SJSA1 (cell line): ENCODE data around the gene OXA1L. TPM values are rescaled to one million over a fixed set of nuclear protein-coding genes. Genes with fewer than 3 reads are reported as not detected.
"Not testable (repeated sequence)": the region's sequence is repeated elsewhere in the genome, so short reads cannot be mapped to it uniquely, and the experiment has no call there.

Experiments
- DNase-seq, 2 experiments: peaks; one replicate each; pipeline ENCODE4 v3.0.0-alpha.2; 2015 to 2020; ENCODE audit warnings: low spot score in 2 of 2, low read depth in 1 of 2
- H3K27ac ChIP-seq: fragments of 250-450 bp; sonication (Bioruptor Pico); 2 replicates; pipeline ENCODE4 v1.5.1; 2020; ENCODE audit warnings: mild to moderate bottlenecking, moderate library complexity
- H3K27me3 ChIP-seq: fragments of 250-450 bp; sonication (Bioruptor Pico); replicated peaks from 2 replicates; pipeline ENCODE4 v1.5.1; 2020; ENCODE audit warnings: mild to moderate bottlenecking, moderate library complexity
- H3K36me3 ChIP-seq: fragments of 250-450 bp; sonication (Bioruptor Pico); 2 replicates; pipeline ENCODE4 v1.5.1; 2020; ENCODE audit warnings: mild to moderate bottlenecking
- H3K4me1 ChIP-seq: fragments of 250-450 bp; sonication (Bioruptor Pico); replicated peaks from 2 replicates; pipeline ENCODE4 v1.6.1; 2021; ENCODE audit warnings: mild to moderate bottlenecking
- H3K4me3 ChIP-seq: fragments of 250-450 bp; sonication (Bioruptor Pico); 2 replicates; pipeline ENCODE4 v1.5.1; 2020; ENCODE audit warnings: mild to moderate bottlenecking
- H3K9me3 ChIP-seq: fragments of 250-450 bp; sonication (Bioruptor Pico); replicated peaks from 2 replicates; pipeline ENCODE4 v1.5.1; 2020; ENCODE audit warnings: mild to moderate bottlenecking
- total RNA-seq: library from RNA; depleted of rRNA; stranded (reverse); fragments of >200 nt; shearing (Covaris generic); gene quantifications from 2 replicates; pipeline ENCODE4 v1.2.3, GENCODE V29; 2014

OXA1L gene
- total RNA-seq, 1 experiment from 2014 or later: 54.4 TPM

- H3K4me3 ChIP-seq: no peak overlapping the region
- no peaks in the 10 kb centered on the region for H3K4me1 ChIP-seq
Measured at GRCh38 chr14:22747769-22748168, 18.7 kb upstream of the OXA1L start.

GRCh38 chr14:22748206-22748605, 18.3 kb upstream of the OXA1L start:
- Histone ChIP-seq H3K4me1 (no peaks in the 10 kb centered on the region), H3K4me3 (no peak overlapping the region), H3K36me3 (no peaks in the 10 kb centered on the region), H3K27me3 (no peaks in the 10 kb centered on the region), H3K27ac (no peak overlapping the region), H3K9me3 (no peaks in the 10 kb centered on the region)
- no peak for DNase-seq

More at GRCh38 chr14:22747769-22748168, 18.7 kb upstream of the OXA1L start:
- no peak for DNase-seq
- Histone ChIP-seq H3K27me3 (no peaks in the 10 kb centered on the region), H3K27ac (no peak overlapping the region), H3K36me3 (no peaks in the 10 kb centered on the region), H3K9me3 (no peaks in the 10 kb centered on the region)

GRCh38 chr14:22748631-22749068, 17.8 kb upstream of the OXA1L start:
- DNase-seq: no peak
- Histone ChIP-seq H3K9me3 (no peaks in the 10 kb centered on the region), H3K4me3 (no peak overlapping the region), H3K27me3 (no peaks in the 10 kb centered on the region), H3K36me3 (no peaks in the 10 kb centered on the region), H3K4me1 (no peaks in the 10 kb centered on the region), H3K27ac (no peak overlapping the region)

- no peaks in the 10 kb centered on the region for H3K9me3 ChIP-seq
- no peaks in the 10 kb centered on the region for H3K36me3 ChIP-seq
- DNase-seq: no peak
Measured at GRCh38 chr14:22752422-22752821, 14.1 kb upstream of the OXA1L start.

GRCh38 chr14:22753586-22753985, 12.9 kb upstream of the OXA1L start:
- DNase-seq: no peak

More at GRCh38 chr14:22752422-22752821, 14.1 kb upstream of the OXA1L start:
- Histone ChIP-seq H3K4me3 (no peak overlapping the region), H3K4me1 (no peaks in the 10 kb centered on the region), H3K27ac (no peak overlapping the region), H3K27me3 (no peaks in the 10 kb centered on the region)

GRCh38 chr14:22757972-22758650, 8.4 kb upstream of the OXA1L start:
- DNase-seq, H3K9me3 ChIP-seq, H3K4me3 ChIP-seq, H3K4me1 ChIP-seq, H3K27ac ChIP-seq, H3K36me3 ChIP-seq, H3K27me3 ChIP-seq: not testable (repeated sequence)

More at GRCh38 chr14:22753586-22753985, 12.9 kb upstream of the OXA1L start:
- Histone ChIP-seq H3K4me1 (no peaks in the 10 kb centered on the region), H3K27me3 (no peaks in the 10 kb centered on the region), H3K36me3 (no peaks in the 10 kb centered on the region), H3K4me3 (no peak overlapping the region), H3K27ac (no peak overlapping the region), H3K9me3 (no peaks in the 10 kb centered on the region)

- Histone ChIP-seq H3K4me3 (no peak overlapping the region), H3K4me1 (peaks cover 5% of the 10 kb centered on the region), H3K27me3 (no peaks in the 10 kb centered on the region), H3K27ac (no peak overlapping the region), H3K9me3 (no peaks in the 10 kb centered on the region), H3K36me3 (peaks cover 2% of the 10 kb centered on the region; the same call in 1 of the 2 replicates)
- no peak for DNase-seq
Measured at GRCh38 chr14:22761734-22762133, 4.8 kb upstream of the OXA1L start.

- H3K4me1 ChIP-seq: peaks cover 17% of the 10 kb centered on the region
- H3K4me3 ChIP-seq: no peak overlapping the region
- no peak for DNase-seq
- H3K27ac ChIP-seq: no peak overlapping the region
- no peaks in the 10 kb centered on the region for H3K27me3 ChIP-seq
- peaks cover 20% of the 10 kb centered on the region for H3K36me3 ChIP-seq
- H3K9me3 ChIP-seq: no peaks in the 10 kb centered on the region
Measured at GRCh38 chr14:22764382-22764781, 2.1 kb upstream of the OXA1L start.

- Histone ChIP-seq H3K27me3 (no peaks in the 10 kb centered on the region), H3K4me3 (peak overlapping the region; percentile 74), H3K4me1 (peaks cover 17% of the 10 kb centered on the region), H3K27ac (no peak overlapping the region), H3K9me3 (no peaks in the 10 kb centered on the region), H3K36me3 (peaks cover 46% of the 10 kb centered on the region)
- DNase-seq: no peak
Measured at GRCh38 chr14:22767323-22767589, 768 bp downstream of the OXA1L start.

- no peak overlapping the region for H3K27ac ChIP-seq
- DNase-seq: no peak
Measured at GRCh38 chr14:22768947-22769346, 2.5 kb downstream of the OXA1L start.

GRCh38 chr14:22769369-22769768, 2.9 kb downstream of the OXA1L start:
- Histone ChIP-seq H3K36me3 (peaks cover 66% of the 10 kb centered on the region), H3K27ac (no peak overlapping the region), H3K4me1 (peaks cover 17% of the 10 kb centered on the region), H3K4me3 (no peak overlapping the region), H3K27me3 (no peaks in the 10 kb centered on the region), H3K9me3 (no peaks in the 10 kb centered on the region)
- DNase-seq: no peak

More at GRCh38 chr14:22768947-22769346, 2.5 kb downstream of the OXA1L start:
- H3K4me1 ChIP-seq: peaks cover 17% of the 10 kb centered on the region
- peaks cover 62% of the 10 kb centered on the region for H3K36me3 ChIP-seq
- no peak overlapping the region for H3K4me3 ChIP-seq
- no peaks in the 10 kb centered on the region for H3K27me3 ChIP-seq
- no peaks in the 10 kb centered on the region for H3K9me3 ChIP-seq

GRCh38 chr14:22770481-22771187, 4.1 kb downstream of the OXA1L start:
- peaks cover 73% of the 10 kb centered on the region for H3K36me3 ChIP-seq
- H3K9me3 ChIP-seq: no peaks in the 10 kb centered on the region
- no peak overlapping the region for H3K27ac ChIP-seq
- no peak overlapping the region for H3K4me3 ChIP-seq
- DNase-seq: no peak
- H3K4me1 ChIP-seq: peaks cover 17% of the 10 kb centered on the region
- no peaks in the 10 kb centered on the region for H3K27me3 ChIP-seq

- Histone ChIP-seq H3K36me3 (peaks cover 68% of the 10 kb centered on the region), H3K9me3 (no peaks in the 10 kb centered on the region), H3K4me1 (peaks cover 7% of the 10 kb centered on the region; the same call in 1 of the 2 replicates), H3K27ac (no peak overlapping the region), H3K27me3 (no peaks in the 10 kb centered on the region), H3K4me3 (no peak overlapping the region)
- DNase-seq: no peak
Measured at GRCh38 chr14:22772725-22773124, 6.2 kb downstream of the OXA1L start.

- H3K4me3 ChIP-seq: no peak overlapping the region
- H3K4me1 ChIP-seq: peaks cover under 1% of the 10 kb centered on the region; the same call in 1 of the 2 replicates
- no peak for DNase-seq
- no peaks in the 10 kb centered on the region for H3K27me3 ChIP-seq
- no peaks in the 10 kb centered on the region for H3K9me3 ChIP-seq
- H3K27ac ChIP-seq: no peak overlapping the region
- peaks cover 62% of the 10 kb centered on the region for H3K36me3 ChIP-seq
Measured at GRCh38 chr14:22773162-22774010, 6.9 kb downstream of the OXA1L start.
